ENCODE results near the gene ISYNA1. TPM values are rescaled to one million over a fixed set of nuclear protein-coding genes. Genes with fewer than 3 reads are reported as not detected.

The ISYNA1 gene
- total and polyA plus RNA-seq, 2 donors (not counting 3 experiments of a cell fraction or from before 2014, with no cell fraction given): 69.0 to 70.2 TPM

DNA sequence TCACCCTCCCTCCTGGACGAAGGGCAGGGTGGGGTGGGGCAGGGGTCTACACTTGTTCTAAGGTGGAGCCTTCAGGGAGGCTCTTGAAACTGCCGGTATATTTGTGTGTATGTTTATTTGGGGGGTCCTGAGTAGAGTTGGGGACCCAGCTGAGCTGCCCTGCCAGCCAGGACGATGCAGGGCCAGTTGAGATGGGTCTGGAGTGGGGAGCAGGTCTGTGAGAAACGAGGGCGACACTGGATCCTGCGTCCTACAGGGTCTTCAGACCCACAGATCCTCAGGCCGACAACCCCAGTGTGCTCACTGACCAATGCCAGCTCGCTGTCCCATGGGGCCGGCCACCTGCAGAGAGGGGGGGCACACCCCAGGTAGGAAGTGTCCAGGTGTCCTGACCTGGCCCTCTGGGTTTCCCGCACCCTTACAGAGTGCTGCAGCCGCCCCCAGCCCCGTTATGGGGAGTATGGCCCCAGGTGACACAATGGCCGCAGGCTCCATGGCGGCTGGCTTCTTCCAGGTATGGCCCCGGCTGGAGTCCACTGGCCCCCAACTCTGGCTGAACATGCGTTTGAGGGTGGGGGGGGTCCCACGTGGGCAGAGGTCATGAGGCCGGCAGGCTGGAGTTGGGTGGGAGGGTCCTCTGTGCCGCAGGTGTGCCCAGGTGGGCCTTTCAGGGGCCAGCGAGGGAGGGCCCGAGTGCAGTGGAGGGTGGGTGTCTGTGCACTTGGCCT is 7.4 kb downstream of the ISYNA1 start:
- Histone ChIP-seq H3K4me2 (ENCODE audit: insufficient read depth, low read length) (no peak overlapping the region), H3K4me1 (ENCODE audit: control insufficient read depth, extremely low read depth, insufficient read depth, low read length) (peaks cover 13% of the 10 kb centered on the region), H3K27me3 (ENCODE audit: control insufficient read depth in 2 of 2, insufficient read depth in 2 of 2, low read length in 2 of 2) (no peaks in the 10 kb centered on the region), H3K9ac (replicated peaks; ENCODE audit: extremely low read depth, insufficient read depth, low read length) (no peak overlapping the region), H3K4me3 (replicated peaks in 1 of 3; ENCODE audit: insufficient read depth in 1 of 3, low read depth in 1 of 3, low read length in 3 of 3) (no peak overlapping the region), H3K79me2 (ENCODE audit: control insufficient read depth, insufficient read depth, low read length) (peaks cover 16% of the 10 kb centered on the region), H3K9me3 (replicated peaks; ENCODE audit: control insufficient read depth, insufficient read depth, low read length) (no peaks in the 10 kb centered on the region), H3K27ac (ENCODE audit: insufficient read depth, low read depth, low read length) (no peak overlapping the region), H3K36me3 (ENCODE audit: control insufficient read depth in 2 of 2, extremely low read depth in 1 of 2, insufficient read depth in 2 of 2, low read length in 2 of 2) (peaks cover 0 to 2% of the 10 kb centered on the region in 2 experiments), H4K20me1 (replicated peaks; ENCODE audit: control insufficient read depth, extremely low read depth, insufficient read depth, low read length) (no peaks in the 10 kb centered on the region), H3K9me1 (replicated peaks; ENCODE audit: control insufficient read depth, extremely low read depth, insufficient read depth, low read length) (no peaks in the 10 kb centered on the region), H2AFZ (ENCODE audit: low read depth, low read length) (no peak overlapping the region)
- DNase-seq (ENCODE audit: low read depth, low spot score) (no peak), FAIRE-seq (no peak)
- dilution Hi-C loops (cut with MboI; ENCODE audit: extremely low pct_ligation_motif_present, low sequenced_read_pairs) (no loop called here), intact Hi-C loops (cut with micrococcal nuclease) (no loop called here)
- ChIA-PET POLR2A (no interaction called here), CTCF (interaction anchor here (1.3 kb wide), 1 partner anchor 11 kb away, joined by 7 read pairs; the partner anchor contains the start of gene SSBP4)
- TF ChIP-seq JUN (IDR thresholded peaks at IDR 0.05; ENCODE audit: borderline replicate concordance, insufficient read depth, insufficient read length, low read depth): no peak
- TF ChIP-seq MYC (IDR thresholded peaks at IDR 0.05; ENCODE audit: low read depth, low read length): no peak
- no peak for TF ChIP-seq POLR2AphosphoS5 (IDR thresholded peaks at IDR 0.05; ENCODE audit: insufficient read depth, low read depth, low read length)
- no peak for TF ChIP-seq POLR2A (IDR thresholded peaks at IDR 0.05; ENCODE audit: low read depth, low read length)
- TF ChIP-seq, protein P1, sequence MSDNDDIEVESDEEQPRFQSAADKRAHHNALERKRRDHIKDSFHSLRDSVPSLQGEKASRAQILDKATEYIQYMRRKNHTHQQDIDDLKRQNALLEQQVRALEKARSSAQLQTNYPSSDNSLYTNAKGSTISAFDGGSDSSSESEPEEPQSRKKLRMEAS (IDR thresholded peaks at IDR 0.05; ENCODE audit: insufficient read depth, insufficient read length): no peak
- no peak for TF ChIP-seq FOS (IDR thresholded peaks at IDR 0.05; ENCODE audit: borderline replicate concordance, insufficient read depth, low read length)
- TF ChIP-seq, protein P2, sequence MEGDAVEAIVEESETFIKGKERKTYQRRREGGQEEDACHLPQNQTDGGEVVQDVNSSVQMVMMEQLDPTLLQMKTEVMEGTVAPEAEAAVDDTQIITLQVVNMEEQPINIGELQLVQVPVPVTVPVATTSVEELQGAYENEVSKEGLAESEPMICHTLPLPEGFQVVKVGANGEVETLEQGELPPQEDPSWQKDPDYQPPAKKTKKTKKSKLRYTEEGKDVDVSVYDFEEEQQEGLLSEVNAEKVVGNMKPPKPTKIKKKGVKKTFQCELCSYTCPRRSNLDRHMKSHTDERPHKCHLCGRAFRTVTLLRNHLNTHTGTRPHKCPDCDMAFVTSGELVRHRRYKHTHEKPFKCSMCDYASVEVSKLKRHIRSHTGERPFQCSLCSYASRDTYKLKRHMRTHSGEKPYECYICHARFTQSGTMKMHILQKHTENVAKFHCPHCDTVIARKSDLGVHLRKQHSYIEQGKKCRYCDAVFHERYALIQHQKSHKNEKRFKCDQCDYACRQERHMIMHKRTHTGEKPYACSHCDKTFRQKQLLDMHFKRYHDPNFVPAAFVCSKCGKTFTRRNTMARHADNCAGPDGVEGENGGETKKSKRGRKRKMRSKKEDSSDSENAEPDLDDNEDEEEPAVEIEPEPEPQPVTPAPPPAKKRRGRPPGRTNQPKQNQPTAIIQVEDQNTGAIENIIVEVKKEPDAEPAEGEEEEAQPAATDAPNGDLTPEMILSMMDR (IDR thresholded peaks at IDR 0.05; ENCODE audit: extremely low read depth in 1 of 2, insufficient read depth in 1 of 2, low read depth in 1 of 2, low read length in 2 of 2): no peak
- TF ChIP-seq EZH2 (IDR thresholded peaks at IDR 0.05; ENCODE audit: borderline replicate concordance, low read depth, low read length, severe bottlenecking): no peak
- TF ChIP-seq GATA2 (IDR thresholded peaks at IDR 0.05; ENCODE audit: insufficient read depth, insufficient read length, low read depth, low read length): no peak
- no TSS peak for BruUV-seq (replicated peaks)
